ENCODE data around the gene AQP5. TPM values are rescaled to one million over a fixed set of nuclear protein-coding genes. Genes with fewer than 3 reads are reported as not detected.

The AQP5 gene
- total RNA-seq, 2 experiments from 2014 or later: not detected

- POLR2A ChIA-PET: interaction anchor here (0.6 kb wide), 1 partner anchor 1107 kb away, joined by 3 read pairs; no protein-coding TSS in a partner anchor
- no peaks in the 10 kb centered on the region for H3K9me3 ChIP-seq (ENCODE audit: low read length)
- H3K9me2 ChIP-seq (ENCODE audit: insufficient read depth, low read length): no peaks in the 10 kb centered on the region
- CTCF ChIA-PET (ENCODE audit: unreplicated experiment): no interaction called here
- TF ChIP-seq, protein P1, sequence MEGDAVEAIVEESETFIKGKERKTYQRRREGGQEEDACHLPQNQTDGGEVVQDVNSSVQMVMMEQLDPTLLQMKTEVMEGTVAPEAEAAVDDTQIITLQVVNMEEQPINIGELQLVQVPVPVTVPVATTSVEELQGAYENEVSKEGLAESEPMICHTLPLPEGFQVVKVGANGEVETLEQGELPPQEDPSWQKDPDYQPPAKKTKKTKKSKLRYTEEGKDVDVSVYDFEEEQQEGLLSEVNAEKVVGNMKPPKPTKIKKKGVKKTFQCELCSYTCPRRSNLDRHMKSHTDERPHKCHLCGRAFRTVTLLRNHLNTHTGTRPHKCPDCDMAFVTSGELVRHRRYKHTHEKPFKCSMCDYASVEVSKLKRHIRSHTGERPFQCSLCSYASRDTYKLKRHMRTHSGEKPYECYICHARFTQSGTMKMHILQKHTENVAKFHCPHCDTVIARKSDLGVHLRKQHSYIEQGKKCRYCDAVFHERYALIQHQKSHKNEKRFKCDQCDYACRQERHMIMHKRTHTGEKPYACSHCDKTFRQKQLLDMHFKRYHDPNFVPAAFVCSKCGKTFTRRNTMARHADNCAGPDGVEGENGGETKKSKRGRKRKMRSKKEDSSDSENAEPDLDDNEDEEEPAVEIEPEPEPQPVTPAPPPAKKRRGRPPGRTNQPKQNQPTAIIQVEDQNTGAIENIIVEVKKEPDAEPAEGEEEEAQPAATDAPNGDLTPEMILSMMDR (conservative IDR thresholded peaks at IDR 0.05; ENCODE audit: low read length): no peak
- no peak for TF ChIP-seq EZH2phosphoT487 (IDR thresholded peaks at IDR 0.05; ENCODE audit: borderline replicate concordance, low read depth, low read length)
- H3K27ac ChIP-seq (ENCODE audit: low read depth, low read length, poor library complexity, severe bottlenecking): no peak overlapping the region
- H3K4me3 ChIP-seq (ENCODE audit: low read depth, low read length, poor library complexity, severe bottlenecking): no peak overlapping the region
- no peak for DNase-seq (ENCODE audit: low spot score)
- H2AFZ ChIP-seq (ENCODE audit: low read length): no peak overlapping the region
- no peaks in the 10 kb centered on the region for H3K79me2 ChIP-seq (ENCODE audit: insufficient read depth, low read depth, low read length)
- intact Hi-C loops (cut with micrococcal nuclease; ENCODE audit: unreplicated experiment): no loop called here
- H3K4me2 ChIP-seq (ENCODE audit: low read length): no peak overlapping the region
- no peaks in the 10 kb centered on the region for H4K20me1 ChIP-seq (ENCODE audit: insufficient read depth, low read length)
- BruUV-seq (replicated peaks): no TSS peak
- no peaks in the 10 kb centered on the region for H3K36me3 ChIP-seq (ENCODE audit: insufficient read depth, low read length)
- no peaks in the 10 kb centered on the region for H3K4me1 ChIP-seq (ENCODE audit: insufficient read depth, low read length, poor library complexity, severe bottlenecking)
Observed at GRCh38 chr12:49925433-49926204, 36.1 kb upstream of the AQP5 start.

DNA sequence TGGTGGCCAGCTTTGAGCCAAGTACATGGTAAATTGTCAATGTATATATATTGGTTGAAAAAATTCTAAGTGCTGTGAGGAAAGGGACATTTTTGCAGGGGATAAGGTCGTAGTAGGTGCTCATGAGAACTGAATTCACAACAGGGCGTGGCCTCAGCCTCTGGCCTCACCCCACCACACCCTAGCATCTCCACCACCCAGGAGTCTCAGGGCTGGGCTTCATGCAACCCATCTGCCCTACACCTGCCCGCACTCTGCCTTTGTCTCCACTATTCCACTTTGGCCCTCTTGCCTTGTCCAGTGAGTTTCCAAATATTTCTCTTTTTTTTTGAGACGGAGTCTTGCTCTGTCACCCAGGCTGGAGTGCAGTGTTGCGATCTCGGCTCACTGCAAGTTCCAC is 33.2 kb upstream of the AQP5 start:
- DNase-seq (ENCODE audit: low spot score): no peak
- no peaks in the 10 kb centered on the region for H4K20me1 ChIP-seq (ENCODE audit: insufficient read depth, low read length)
- H3K36me3 ChIP-seq (ENCODE audit: insufficient read depth, low read length): no peaks in the 10 kb centered on the region
- no peak for TF ChIP-seq EZH2phosphoT487 (IDR thresholded peaks at IDR 0.05; ENCODE audit: borderline replicate concordance, low read depth, low read length)
- TF ChIP-seq, protein P1 (conservative IDR thresholded peaks at IDR 0.05; ENCODE audit: low read length): no peak
- BruUV-seq (replicated peaks): no TSS peak
- no peaks in the 10 kb centered on the region for H3K9me2 ChIP-seq (ENCODE audit: insufficient read depth, low read length)
- ChIA-PET POLR2A (interaction anchor here (1.1 kb wide), 1 partner anchor 21 kb away, joined by 5 read pairs; no protein-coding TSS in a partner anchor), CTCF (ENCODE audit: unreplicated experiment) (no interaction called here)
- no peaks in the 10 kb centered on the region for H3K79me2 ChIP-seq (ENCODE audit: insufficient read depth, low read depth, low read length)
- H3K4me2 ChIP-seq (ENCODE audit: low read length): no peak overlapping the region
- H3K9me3 ChIP-seq (ENCODE audit: low read length): no peaks in the 10 kb centered on the region
- intact Hi-C loops (cut with micrococcal nuclease; ENCODE audit: unreplicated experiment): no loop called here
- no peak overlapping the region for H3K4me3 ChIP-seq (ENCODE audit: low read depth, low read length, poor library complexity, severe bottlenecking)
- H2AFZ ChIP-seq (ENCODE audit: low read length): no peak overlapping the region
- no peaks in the 10 kb centered on the region for H3K4me1 ChIP-seq (ENCODE audit: insufficient read depth, low read length, poor library complexity, severe bottlenecking)
- H3K27ac ChIP-seq (ENCODE audit: low read depth, low read length, poor library complexity, severe bottlenecking): no peak overlapping the region

DNA sequence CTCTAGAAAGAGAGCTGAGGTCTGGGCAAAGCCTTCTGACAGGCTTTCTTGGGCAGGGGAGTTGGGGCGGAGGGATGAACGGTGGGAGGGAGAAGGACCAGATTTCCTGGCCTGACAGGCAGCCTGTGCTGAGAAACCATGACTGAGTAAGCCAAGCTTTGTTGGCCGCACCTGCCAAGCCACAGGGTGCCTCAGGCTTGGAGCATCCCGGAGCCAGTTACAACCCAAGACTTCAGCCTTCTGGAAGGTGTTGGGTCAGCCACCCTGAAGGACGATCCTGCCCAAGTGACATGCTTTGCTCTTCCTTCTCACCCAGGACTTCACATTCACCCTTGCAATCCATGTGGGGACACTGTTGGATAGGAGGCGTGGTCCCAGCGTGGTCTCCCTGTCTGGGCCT is 32.1 kb upstream of the AQP5 start:
- H2AFZ ChIP-seq (ENCODE audit: low read length): no peak overlapping the region
- no peak for TF ChIP-seq EZH2phosphoT487 (IDR thresholded peaks at IDR 0.05; ENCODE audit: borderline replicate concordance, low read depth, low read length)
- TF ChIP-seq, protein P1 (conservative IDR thresholded peaks at IDR 0.05; ENCODE audit: low read length): no peak
- CTCF ChIA-PET (ENCODE audit: unreplicated experiment): no interaction called here
- no peak overlapping the region for H3K4me3 ChIP-seq (ENCODE audit: low read depth, low read length, poor library complexity, severe bottlenecking)
- POLR2A ChIA-PET: no interaction called here
- BruUV-seq (replicated peaks): no TSS peak
- H3K27ac ChIP-seq (ENCODE audit: low read depth, low read length, poor library complexity, severe bottlenecking): no peak overlapping the region
- no peaks in the 10 kb centered on the region for H3K36me3 ChIP-seq (ENCODE audit: insufficient read depth, low read length)
- DNase-seq (ENCODE audit: low spot score): no peak
- no peaks in the 10 kb centered on the region for H3K9me3 ChIP-seq (ENCODE audit: low read length)
- no peak overlapping the region for H3K4me2 ChIP-seq (ENCODE audit: low read length)
- no peaks in the 10 kb centered on the region for H3K79me2 ChIP-seq (ENCODE audit: insufficient read depth, low read depth, low read length)
- H3K4me1 ChIP-seq (ENCODE audit: insufficient read depth, low read length, poor library complexity, severe bottlenecking): no peaks in the 10 kb centered on the region
- intact Hi-C loops (cut with micrococcal nuclease; ENCODE audit: unreplicated experiment): no loop called here
- H4K20me1 ChIP-seq (ENCODE audit: insufficient read depth, low read length): no peaks in the 10 kb centered on the region
- no peaks in the 10 kb centered on the region for H3K9me2 ChIP-seq (ENCODE audit: insufficient read depth, low read length)
